Bone marrow (tissue), 2 donors: ENCODE data around the gene ZNF609.
"Not testable (repeated sequence)": the region's sequence is repeated elsewhere in the genome, so short reads cannot be mapped to it uniquely, and the experiment has no call there.

ENCODE experiments used
- DNase-seq, 2 donors: peaks; one replicate each; lab custom pipeline; 2025; lab: John Stamatoyannopoulos, UW

ZNF609 gene

GRCh38 chr15:64583519-64583918 is 123.1 kb downstream of the ZNF609 start:
- no peak for DNase-seq

- no peak for DNase-seq
Measured at GRCh38 chr15:64583983-64584382, 123.6 kb downstream of the ZNF609 start.

- DNase-seq: no peak
Measured at GRCh38 chr15:64586259-64586870, 126.0 kb downstream of the ZNF609 start.

- no peak for DNase-seq
Measured at GRCh38 chr15:64586984-64587383, 126.6 kb downstream of the ZNF609 start.

GRCh38 chr15:64589435-64590084 is 129.2 kb downstream of the ZNF609 start:
- no peak for DNase-seq

- not testable (repeated sequence) for DNase-seq
Measured at GRCh38 chr15:64592845-64593244, 132.5 kb downstream of the ZNF609 start.

- peak in 1 of 2 donors; percentile 31 for DNase-seq
Measured at GRCh38 chr15:64596701-64597476, 136.5 kb downstream of the ZNF609 start.

- DNase-seq: no peak
Measured at GRCh38 chr15:64597477-64597822, 137.1 kb downstream of the ZNF609 start.

- no peak for DNase-seq
Measured at GRCh38 chr15:64599226-64599625, 138.8 kb downstream of the ZNF609 start.

GRCh38 chr15:64599716-64600115 is 139.3 kb downstream of the ZNF609 start:
- DNase-seq: no peak

- DNase-seq: no peak
Measured at GRCh38 chr15:64600794-64601193, 140.4 kb downstream of the ZNF609 start.

GRCh38 chr15:64604319-64604718 is 143.9 kb downstream of the ZNF609 start:
- DNase-seq: no peak

GRCh38 chr15:64607416-64607815 is 147.0 kb downstream of the ZNF609 start:
- not testable (repeated sequence) for DNase-seq

GRCh38 chr15:64610257-64610919 is 150.0 kb downstream of the ZNF609 start:
- DNase-seq: no peak

- DNase-seq: no peak
Measured at GRCh38 chr15:64611085-64611725, 150.8 kb downstream of the ZNF609 start.

GRCh38 chr15:64614519-64614918 is 154.1 kb downstream of the ZNF609 start:
- DNase-seq: no peak

GRCh38 chr15:64617727-64618126 is 157.3 kb downstream of the ZNF609 start:
- DNase-seq: no peak

GRCh38 chr15:64618138-64618537 is 157.8 kb downstream of the ZNF609 start:
- DNase-seq: no peak

- no peak for DNase-seq
Measured at GRCh38 chr15:64618540-64618939, 158.2 kb downstream of the ZNF609 start.

GRCh38 chr15:64619880-64620839 is 159.8 kb downstream of the ZNF609 start:
- DNase-seq: no peak

GRCh38 chr15:64621056-64621455 is 160.7 kb downstream of the ZNF609 start:
- no peak for DNase-seq
